Neuronal stem cell (in vitro differentiated cells): ENCODE results near the gene OR52E1. TPM values are rescaled to one million over a fixed set of nuclear protein-coding genes. Genes with fewer than 3 reads are reported as not detected.

Experiments
- DNase-seq: peaks from one replicate; pipeline ENCODE4 v3.0.0-alpha.2; 2013; ENCODE audit warnings: low spot score
- H2AFZ ChIP-seq: one replicate; pipeline ENCODE4 v1.6.1; 2013; ENCODE audit warnings: mild to moderate bottlenecking, low read length, inconsistent platforms
- H2AK5ac ChIP-seq: 2 replicates; pipeline ENCODE4 v1.6.1; 2013; ENCODE audit warnings: low read depth, mild to moderate bottlenecking, inconsistent platforms, low read length, moderate library complexity, mixed read lengths
- H2BK120ac ChIP-seq: 2 replicates; pipeline ENCODE4 v1.6.1; 2013; ENCODE audit warnings: low read depth, mild to moderate bottlenecking, inconsistent platforms, low read length, moderate library complexity, mixed read lengths
- H2BK12ac ChIP-seq: one replicate; pipeline ENCODE4 v1.6.1; 2013; ENCODE audit warnings: low read length, inconsistent platforms
- H2BK15ac ChIP-seq: 2 replicates; pipeline ENCODE4 v1.6.1; 2013; ENCODE audit warnings: mild to moderate bottlenecking, low read length, inconsistent platforms, mixed read lengths
- H2BK5ac ChIP-seq: one replicate; pipeline ENCODE4 v1.6.1; 2013; ENCODE audit warnings: inconsistent platforms, mild to moderate bottlenecking, low read length, moderate library complexity
- H3K14ac ChIP-seq: one replicate; pipeline ENCODE4 v1.6.1; 2013; ENCODE audit warnings: low read length, inconsistent platforms
- H3K18ac ChIP-seq: 2 replicates; pipeline ENCODE4 v1.6.1; 2013; ENCODE audit warnings: low read length, inconsistent platforms
- H3K23ac ChIP-seq: 2 replicates; pipeline ENCODE4 v1.6.1; 2013; ENCODE audit warnings: low read depth, mild to moderate bottlenecking, mixed read lengths, low read length, inconsistent platforms; ENCODE audit not compliant: poor library complexity
- H3K27ac ChIP-seq: replicated peaks from 3 replicates; pipeline ENCODE4 v1.5.1; 2013; ENCODE audit warnings: low read length, inconsistent platforms
- H3K27me3 ChIP-seq, 3 experiments: 2 replicates each; pipeline ENCODE4 v1.6.1; 2013; ENCODE audit warnings: low read length in 3 of 3, mild to moderate bottlenecking in 2 of 3, inconsistent platforms in 1 of 3, low read depth in 1 of 3, mixed read lengths in 1 of 3, moderate library complexity in 1 of 3; ENCODE audit not compliant: control insufficient read depth in 3 of 3, insufficient read depth in 3 of 3
- H3K36me3 ChIP-seq, 2 donors: replicated peaks in 1 of 2; 2 replicates each; pipeline ENCODE4 v1.6.1; 2013; ENCODE audit warnings: low read length in 2 of 2; ENCODE audit not compliant: control insufficient read depth in 2 of 2, insufficient read depth in 2 of 2
- H3K4ac ChIP-seq: 2 replicates; pipeline ENCODE4 v1.6.1; 2013; ENCODE audit warnings: inconsistent platforms, mild to moderate bottlenecking, low read length, moderate library complexity
- H3K4me1 ChIP-seq, 2 donors: 1 replicate in 1 of 2; 2 replicates in 1 of 2; pipeline ENCODE4 v1.6.1; 2013; ENCODE audit warnings: low read length in 2 of 2, low read depth in 1 of 2; ENCODE audit not compliant: control insufficient read depth in 2 of 2, insufficient read depth in 1 of 2
- H3K4me2 ChIP-seq: one replicate; pipeline ENCODE4 v1.6.1; 2013; ENCODE audit warnings: mild to moderate bottlenecking, low read length, inconsistent platforms; ENCODE audit not compliant: insufficient read depth, poor library complexity, severe bottlenecking
- H3K4me3 ChIP-seq, 2 donors: 2 replicates each; pipeline ENCODE4 v1.5.1; 2013; ENCODE audit warnings: low read length in 2 of 2, mild to moderate bottlenecking in 2 of 2, inconsistent platforms in 1 of 2, moderate library complexity in 1 of 2
- H3K79me1 ChIP-seq: one replicate; pipeline ENCODE4 v1.6.1; 2013; ENCODE audit warnings: low read depth, mild to moderate bottlenecking, inconsistent platforms, low read length, moderate library complexity
- H3K9ac ChIP-seq: one replicate; pipeline ENCODE4 v1.6.1; 2013; ENCODE audit warnings: mild to moderate bottlenecking, low read depth, low read length, inconsistent platforms; ENCODE audit not compliant: poor library complexity
- H3K9me3 ChIP-seq, 2 donors: replicated peaks in 1 of 2; 2 replicates each; pipeline versions ENCODE3 to v1.6.1; 2013; ENCODE audit warnings: low read length in 2 of 2, mild to moderate bottlenecking in 2 of 2, inconsistent platforms in 1 of 2, low read depth in 1 of 2, mixed read lengths in 1 of 2, moderate library complexity in 1 of 2; ENCODE audit not compliant: control insufficient read depth in 2 of 2, insufficient read depth in 1 of 2
- H4K8ac ChIP-seq: one replicate; pipeline ENCODE4 v1.6.1; 2013; ENCODE audit warnings: low read depth, mild to moderate bottlenecking, inconsistent platforms, low read length, moderate library complexity
- H4K91ac ChIP-seq: one replicate; pipeline ENCODE4 v1.6.1; 2013; ENCODE audit warnings: low read length, low read depth, mild to moderate bottlenecking, inconsistent platforms; ENCODE audit not compliant: poor library complexity
- WGBS, 2 donors: extraction: QIAGEN DNeasy Blood & Tissue Kit; methylation state at CpG; one replicate each; pipeline ENCODE4 v1.1.7; 2013; ENCODE audit warnings: missing lambda C conversion rate in 2 of 2, mixed read lengths in 1 of 2; ENCODE audit not compliant: insufficient read length in 2 of 2, insufficient replicate concordance in 1 of 2; ENCODE audit errors: extremely low coverage in 2 of 2; 5-methylcytosine and 5-hydroxymethylcytosine counted together
- polyA plus RNA-seq, 2 experiments: library from polyadenylated mRNA; stranded (reverse); fragments of 200-250 nt; gene quantifications; one replicate each; pipeline ENCODE4 v1.2.3, GENCODE V29; 2013

Gene OR52E1
- not detected for polyA plus RNA-seq (2013, experiment 1 of 2)
- polyA plus RNA-seq (2013, experiment 2 of 2) = not detected

GRCh38 chr11:5069272-5069671 is at the start of gene OR52E1:
Gene OR52E1, plus strand, starts transcription at chr11:5069572.
- no peak within 1 kb of the TSS for H2AK5ac ChIP-seq
- no peak within 1 kb of the TSS for H2BK12ac ChIP-seq
- no peak for DNase-seq
- no peaks in the 10 kb centered on the region for H3K27me3 ChIP-seq
- no peak within 1 kb of the TSS for H3K14ac ChIP-seq
- H3K23ac ChIP-seq = no peak within 1 kb of the TSS
- H3K9me3 ChIP-seq = no peaks in the 10 kb centered on the region
- peak within 1 kb of the TSS in 1 of 2 donors; percentile 20 for H3K4me3 ChIP-seq
- no peak within 1 kb of the TSS for H3K9ac ChIP-seq
- H3K18ac ChIP-seq = no peak within 1 kb of the TSS
- no peaks in the 10 kb centered on the region for H3K4me1 ChIP-seq
- no peak within 1 kb of the TSS for H2BK15ac ChIP-seq
- H4K91ac ChIP-seq = no peak within 1 kb of the TSS
- no peak within 1 kb of the TSS for H2AFZ ChIP-seq
- H3K36me3 ChIP-seq = no peaks in the 10 kb centered on the region
- H3K4ac ChIP-seq = no peak within 1 kb of the TSS
- H4K8ac ChIP-seq = no peak within 1 kb of the TSS
- H3K79me1 ChIP-seq = no peaks in the 10 kb centered on the region
- H3K27ac ChIP-seq = no peak within 1 kb of the TSS
- no peak within 1 kb of the TSS for H3K4me2 ChIP-seq
- WGBS, 2 donors = no CpG with 5 or more reads among the region's 3 CpGs
- H2BK120ac ChIP-seq = no peak within 1 kb of the TSS
- no peak within 1 kb of the TSS for H2BK5ac ChIP-seq

GRCh38 chr11:5021996-5022395 is 47.4 kb upstream of the OR52E1 start:
- no peak overlapping the region for H3K27ac ChIP-seq
- no peak overlapping the region for H3K4me3 ChIP-seq
- H4K8ac ChIP-seq = no peak overlapping the region
- peaks cover 0 to 7% of the 10 kb centered on the region in 2 donors for H3K9me3 ChIP-seq
- peaks cover 0 to 1% (median 0%) of the 10 kb centered on the region in 3 experiments for H3K27me3 ChIP-seq
- no peak overlapping the region for H3K18ac ChIP-seq
- no CpG with 5 or more reads among the region's 2 CpGs for WGBS, 2 donors
- H2BK5ac ChIP-seq = no peak overlapping the region
- peaks cover 0 to 2% of the 10 kb centered on the region in 2 donors for H3K36me3 ChIP-seq
- H3K9ac ChIP-seq = no peak overlapping the region
- no peak overlapping the region for H3K14ac ChIP-seq
- H2AK5ac ChIP-seq = no peak overlapping the region
- H3K23ac ChIP-seq = no peak overlapping the region
- no peak overlapping the region for H3K4ac ChIP-seq
- H2BK120ac ChIP-seq = no peak overlapping the region
- no peak overlapping the region for H2AFZ ChIP-seq
- H2BK12ac ChIP-seq = no peak overlapping the region
- no peak overlapping the region for H3K4me2 ChIP-seq
- H2BK15ac ChIP-seq = no peak overlapping the region
- H3K79me1 ChIP-seq = no peaks in the 10 kb centered on the region
- H4K91ac ChIP-seq = no peak overlapping the region
- no peak for DNase-seq
- H3K4me1 ChIP-seq = no peaks in the 10 kb centered on the region

GRCh38 chr11:5036669-5037068 is 32.7 kb upstream of the OR52E1 start:
- H3K9ac ChIP-seq = no peak overlapping the region
- H3K79me1 ChIP-seq = no peaks in the 10 kb centered on the region
- H2BK5ac ChIP-seq = no peak overlapping the region
- H3K4me1 ChIP-seq = no peaks in the 10 kb centered on the region
- no peak overlapping the region for H2BK12ac ChIP-seq
- H4K91ac ChIP-seq = no peak overlapping the region
- H4K8ac ChIP-seq = no peak overlapping the region
- H3K23ac ChIP-seq = no peak overlapping the region
- H3K9me3 ChIP-seq = no peaks in the 10 kb centered on the region
- H3K27ac ChIP-seq = no peak overlapping the region
- H3K36me3 ChIP-seq = no peaks in the 10 kb centered on the region
- no peak overlapping the region for H2BK120ac ChIP-seq
- no peaks in the 10 kb centered on the region for H3K27me3 ChIP-seq
- H3K4ac ChIP-seq = no peak overlapping the region
- H2BK15ac ChIP-seq = no peak overlapping the region
- H3K4me3 ChIP-seq = no peak overlapping the region
- DNase-seq = no peak
- no peak overlapping the region for H2AFZ ChIP-seq
- H2AK5ac ChIP-seq = no peak overlapping the region
- no peak overlapping the region for H3K14ac ChIP-seq
- H3K18ac ChIP-seq = no peak overlapping the region
- no peak overlapping the region for H3K4me2 ChIP-seq
- WGBS, 2 donors = no CpG with 5 or more reads among the region's 2 CpGs

DNA sequence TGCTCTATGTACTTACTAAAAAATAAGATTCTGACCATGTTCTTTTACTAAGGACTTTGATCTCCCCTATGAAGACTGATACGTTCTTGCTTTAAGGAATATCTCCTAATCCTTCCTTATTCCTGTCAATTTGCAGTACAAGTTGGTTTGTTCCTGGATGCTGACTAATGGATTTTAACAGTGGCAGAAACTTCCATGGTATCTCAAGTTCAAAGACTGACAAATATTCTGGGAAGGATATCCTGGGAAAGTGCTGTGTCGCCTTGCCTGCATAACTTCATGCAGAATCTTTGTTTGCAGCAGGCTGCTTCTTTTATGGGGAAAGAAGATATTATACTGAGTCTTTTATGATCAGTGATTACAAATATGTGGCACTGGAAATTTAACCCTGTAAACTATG is 31.4 kb upstream of the OR52E1 start:
- H3K27ac ChIP-seq = no peak overlapping the region
- H2BK12ac ChIP-seq = no peak overlapping the region
- H3K4me1 ChIP-seq = no peaks in the 10 kb centered on the region
- no peak overlapping the region for H2BK15ac ChIP-seq
- no peaks in the 10 kb centered on the region for H3K27me3 ChIP-seq
- no peak overlapping the region for H4K8ac ChIP-seq
- H4K91ac ChIP-seq = no peak overlapping the region
- H3K79me1 ChIP-seq = no peaks in the 10 kb centered on the region
- H3K9me3 ChIP-seq = no peaks in the 10 kb centered on the region
- no peak overlapping the region for H2AFZ ChIP-seq
- H3K4ac ChIP-seq = no peak overlapping the region
- H3K9ac ChIP-seq = no peak overlapping the region
- H3K23ac ChIP-seq = no peak overlapping the region
- no peaks in the 10 kb centered on the region for H3K36me3 ChIP-seq
- WGBS, 2 donors = no CpG with 5 or more reads among the region's 2 CpGs
- no peak for DNase-seq
- no peak overlapping the region for H2BK120ac ChIP-seq
- no peak overlapping the region for H3K4me2 ChIP-seq
- H2AK5ac ChIP-seq = no peak overlapping the region
- H2BK5ac ChIP-seq = no peak overlapping the region
- no peak overlapping the region for H3K14ac ChIP-seq
- no peak overlapping the region for H3K4me3 ChIP-seq
- no peak overlapping the region for H3K18ac ChIP-seq
